Immature natural killer cell (primary cell): ENCODE results near the gene KRT6C. TPM values are rescaled to one million over a fixed set of nuclear protein-coding genes. Genes with fewer than 3 reads are reported as not detected.

ENCODE experiments used
- DNase-seq, 3 donors: peaks; one replicate each; pipeline ENCODE4 v3.0.0; 2022; ENCODE audit warnings: mixed read lengths in 1 of 3
- H3K27ac Mint-ChIP-seq, 6 donors: one replicate each; pipeline ENCODE4 v1.8.0; 2020; ENCODE audit warnings: mixed read lengths in 6 of 6, mild to moderate bottlenecking in 5 of 6, inconsistent platforms in 4 of 6, moderate library complexity in 3 of 6
- H3K27me3 Mint-ChIP-seq, 3 donors: one replicate each; pipeline ENCODE4 v1.8.0; 2020 to 2021; ENCODE audit warnings: low read depth in 3 of 3, mild to moderate bottlenecking in 3 of 3, mixed read lengths in 3 of 3, moderate library complexity in 3 of 3, inconsistent platforms in 1 of 3
- H3K36me3 Mint-ChIP-seq, 3 donors: one replicate each; pipeline ENCODE4 v1.8.0; 2020; ENCODE audit warnings: mixed read lengths in 3 of 3, inconsistent platforms in 2 of 3, mild to moderate bottlenecking in 2 of 3
- H3K4me1 Mint-ChIP-seq, 2 donors: one replicate each; pipeline ENCODE4 v1.8.0; 2020; ENCODE audit warnings: inconsistent platforms in 2 of 2, mild to moderate bottlenecking in 2 of 2, mixed read lengths in 2 of 2, moderate library complexity in 1 of 2
- H3K4me3 Mint-ChIP-seq, 5 donors: one replicate each; pipeline ENCODE4 v1.8.0; 2020; ENCODE audit warnings: mild to moderate bottlenecking in 5 of 5, mixed read lengths in 5 of 5, inconsistent platforms in 3 of 5, moderate library complexity in 3 of 5
- H3K9me3 Mint-ChIP-seq, 6 donors: one replicate each; pipeline ENCODE4 v1.8.0; 2020; ENCODE audit warnings: mild to moderate bottlenecking in 6 of 6, mixed read lengths in 6 of 6, inconsistent platforms in 4 of 6, moderate library complexity in 3 of 6
- polyA plus RNA-seq, 3 donors: library from polyadenylated mRNA; unstranded; fragments of 300-500 nt; fragmentation: Illumina TruSeq; gene quantifications; one replicate each; pipeline ENCODE4 v1.2.3, GENCODE V29; 2021

Gene KRT6C
- polyA plus RNA-seq, 3 donors from 2014 or later: not detected

GRCh38 chr12:52441320-52441911 lies 32.2 kb downstream of the KRT6C start:
- peaks cover 0 to 4% (median 0%) of the 10 kb centered on the region in 6 donors for H3K9me3 Mint-ChIP-seq
- DNase-seq: no peak
- no peak overlapping the region for H3K27ac Mint-ChIP-seq
- no peaks in the 10 kb centered on the region for H3K36me3 Mint-ChIP-seq
- peaks cover 6 to 7% of the 10 kb centered on the region in 2 donors for H3K4me1 Mint-ChIP-seq
- H3K27me3 Mint-ChIP-seq: peaks cover 5 to 14% (median 9%) of the 10 kb centered on the region in 3 donors
- H3K4me3 Mint-ChIP-seq: no peak overlapping the region

GRCh38 chr12:52440821-52441319 lies 32.7 kb downstream of the KRT6C start:
- peaks cover 0 to 4% (median 0%) of the 10 kb centered on the region in 6 donors for H3K9me3 Mint-ChIP-seq
- no peak for DNase-seq
- H3K36me3 Mint-ChIP-seq: no peaks in the 10 kb centered on the region
- H3K27me3 Mint-ChIP-seq: peaks cover 3 to 13% (median 9%) of the 10 kb centered on the region in 3 donors
- H3K4me3 Mint-ChIP-seq: no peak overlapping the region
- H3K27ac Mint-ChIP-seq: no peak overlapping the region
- peaks cover under 1 to 2% of the 10 kb centered on the region in 2 donors for H3K4me1 Mint-ChIP-seq

GRCh38 chr12:52439845-52440244 lies 33.8 kb downstream of the KRT6C start:
- DNase-seq: no peak
- Mint-ChIP-seq H3K27me3 (peaks cover 3 to 12% (median 9%) of the 10 kb centered on the region in 3 donors), H3K4me3 (no peak overlapping the region), H3K9me3 (peaks cover 0 to 4% (median 0%) of the 10 kb centered on the region in 6 donors), H3K36me3 (no peaks in the 10 kb centered on the region), H3K4me1 (no peaks in the 10 kb centered on the region), H3K27ac (no peak overlapping the region)

DNA sequence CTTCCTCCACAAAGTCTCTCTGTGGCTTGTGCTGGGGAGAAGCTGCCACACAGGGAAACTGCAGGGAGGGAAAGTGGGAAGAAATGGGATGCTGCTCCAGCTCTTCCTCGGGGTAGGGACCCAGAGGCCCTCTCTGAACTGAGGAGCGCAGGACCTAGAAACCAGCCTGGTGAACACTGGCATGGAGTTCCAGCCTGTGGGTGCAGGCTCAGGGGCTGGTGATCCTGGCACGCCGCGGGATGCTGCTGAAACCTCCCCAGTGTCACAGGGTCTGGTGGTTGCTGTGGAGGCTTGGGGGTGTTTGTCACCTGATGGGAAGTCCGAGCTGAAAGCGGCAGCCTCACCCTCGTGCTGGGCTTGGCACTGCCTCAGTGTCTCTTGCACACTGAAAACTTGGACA lies 34.2 kb downstream of the KRT6C start:
- DNase-seq: no peak
- peaks cover 0 to 4% (median 0%) of the 10 kb centered on the region in 6 donors for H3K9me3 Mint-ChIP-seq
- H3K4me1 Mint-ChIP-seq: no peaks in the 10 kb centered on the region
- no peak overlapping the region for H3K27ac Mint-ChIP-seq
- H3K27me3 Mint-ChIP-seq: peaks cover 3 to 15% (median 9%) of the 10 kb centered on the region in 3 donors
- H3K4me3 Mint-ChIP-seq: no peak overlapping the region
- H3K36me3 Mint-ChIP-seq: no peaks in the 10 kb centered on the region

DNA sequence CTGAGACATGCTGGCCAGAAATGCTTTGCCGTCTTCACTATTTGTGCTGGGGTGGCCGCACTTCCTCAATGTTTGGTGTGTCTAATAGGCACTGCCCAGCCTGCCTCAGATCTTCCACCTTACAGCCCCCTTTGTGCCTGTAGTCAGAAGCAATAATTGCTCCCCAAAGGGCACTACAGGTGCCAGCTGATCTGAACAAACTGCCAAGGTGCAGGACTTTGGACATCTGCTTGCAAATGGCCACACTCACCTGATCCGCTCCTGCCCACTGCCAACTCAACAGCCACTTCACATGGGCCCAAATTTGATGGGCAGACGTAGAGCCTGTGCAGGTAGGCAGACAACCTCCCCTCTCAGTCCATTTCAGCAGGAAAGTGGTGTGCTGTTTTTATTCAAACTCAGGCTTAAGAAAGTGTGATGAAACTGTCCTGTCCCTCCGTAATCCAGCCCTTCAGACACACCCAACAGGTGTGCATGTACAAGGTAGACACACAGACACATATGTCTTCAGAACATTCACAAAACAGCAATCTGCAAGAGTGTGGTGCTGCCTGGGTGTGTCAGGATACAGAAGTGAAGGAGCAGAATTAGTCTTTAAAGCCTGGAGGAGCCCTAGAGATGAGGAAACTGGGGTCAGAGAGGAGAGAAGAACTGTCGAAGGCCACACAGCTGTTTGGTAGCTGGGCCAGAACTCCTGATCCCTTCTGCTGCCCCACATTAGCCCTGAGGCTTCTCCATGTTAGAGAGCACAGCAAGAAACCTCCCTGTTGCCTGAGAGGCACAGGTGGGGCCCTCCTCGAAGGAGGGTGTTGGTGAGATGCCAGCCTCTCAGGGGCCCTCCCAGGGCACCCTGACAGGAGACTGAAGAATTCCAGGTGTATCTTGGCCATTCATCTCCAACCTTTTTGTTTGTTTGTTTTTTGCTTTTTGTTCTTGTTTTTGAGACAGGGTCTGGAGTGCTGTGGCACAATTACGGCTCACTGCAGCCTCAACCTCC lies 35.0 kb downstream of the KRT6C start:
- Mint-ChIP-seq H3K27me3 (peaks cover 3 to 17% (median 9%) of the 10 kb centered on the region in 3 donors), H3K9me3 (peaks cover 0 to 4% (median 0%) of the 10 kb centered on the region in 6 donors), H3K4me1 (no peaks in the 10 kb centered on the region)

DNA sequence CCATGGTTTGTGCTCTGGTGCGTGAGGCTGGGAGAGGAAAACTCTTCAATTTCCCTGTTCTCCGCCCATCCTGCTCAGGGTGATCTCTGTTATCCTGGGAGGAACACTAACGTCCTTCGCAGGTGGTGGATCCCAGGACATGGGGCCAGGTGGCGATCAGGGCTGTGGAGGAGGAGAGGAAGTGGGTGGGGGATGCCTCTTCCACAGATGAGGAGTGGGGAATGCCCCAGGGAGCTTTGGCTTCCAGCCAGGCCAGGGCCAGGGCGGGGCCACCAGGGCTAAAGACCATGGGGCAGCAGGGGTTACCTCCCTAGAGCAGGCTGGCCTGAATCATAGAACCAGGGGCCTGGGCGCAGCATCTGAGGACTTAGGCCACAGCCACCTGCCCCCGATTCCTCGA lies 36.1 kb downstream of the KRT6C start:
- Mint-ChIP-seq H3K9me3 (no peaks in the 10 kb centered on the region), H3K36me3 (no peaks in the 10 kb centered on the region)

More for the DNA sequence above, 35.0 kb downstream of the KRT6C start:
- no peak overlapping the region for H3K4me3 Mint-ChIP-seq
- no peak overlapping the region for H3K27ac Mint-ChIP-seq
- H3K36me3 Mint-ChIP-seq: no peaks in the 10 kb centered on the region
- DNase-seq: no peak

GRCh38 chr12:52436828-52437474 lies 36.7 kb downstream of the KRT6C start:
- no peaks in the 10 kb centered on the region for H3K36me3 Mint-ChIP-seq
- peaks cover 1 to 18% (median 8%) of the 10 kb centered on the region in 3 donors for H3K27me3 Mint-ChIP-seq
- no peak for DNase-seq
- no peak overlapping the region for H3K4me3 Mint-ChIP-seq
- H3K27ac Mint-ChIP-seq: peak overlapping the region in 1 of 6 donors; percentile 9
- no peaks in the 10 kb centered on the region for H3K4me1 Mint-ChIP-seq
- no peaks in the 10 kb centered on the region for H3K9me3 Mint-ChIP-seq

More for the DNA sequence above, 36.1 kb downstream of the KRT6C start:
- no peaks in the 10 kb centered on the region for H3K4me1 Mint-ChIP-seq
- H3K27ac Mint-ChIP-seq: no peak overlapping the region
- no peak for DNase-seq
- no peak overlapping the region for H3K4me3 Mint-ChIP-seq
- peaks cover 3 to 22% (median 11%) of the 10 kb centered on the region in 3 donors for H3K27me3 Mint-ChIP-seq

- H3K9me3 Mint-ChIP-seq: no peaks in the 10 kb centered on the region
- no peak overlapping the region for H3K27ac Mint-ChIP-seq
- H3K27me3 Mint-ChIP-seq: peaks cover 0 to 16% (median 7%) of the 10 kb centered on the region in 3 donors
- no peak for DNase-seq
- no peak overlapping the region for H3K4me3 Mint-ChIP-seq
- no peaks in the 10 kb centered on the region for H3K4me1 Mint-ChIP-seq
- H3K36me3 Mint-ChIP-seq: no peaks in the 10 kb centered on the region
Observed at GRCh38 chr12:52436000-52436827, 37.4 kb downstream of the KRT6C start.

GRCh38 chr12:52435659-52435999 lies 38.0 kb downstream of the KRT6C start:
- Mint-ChIP-seq H3K27ac (no peak overlapping the region), H3K4me3 (no peak overlapping the region), H3K4me1 (no peaks in the 10 kb centered on the region), H3K9me3 (no peaks in the 10 kb centered on the region), H3K27me3 (peaks cover 0 to 12% (median 2%) of the 10 kb centered on the region in 3 donors), H3K36me3 (no peaks in the 10 kb centered on the region)
- no peak for DNase-seq

DNA sequence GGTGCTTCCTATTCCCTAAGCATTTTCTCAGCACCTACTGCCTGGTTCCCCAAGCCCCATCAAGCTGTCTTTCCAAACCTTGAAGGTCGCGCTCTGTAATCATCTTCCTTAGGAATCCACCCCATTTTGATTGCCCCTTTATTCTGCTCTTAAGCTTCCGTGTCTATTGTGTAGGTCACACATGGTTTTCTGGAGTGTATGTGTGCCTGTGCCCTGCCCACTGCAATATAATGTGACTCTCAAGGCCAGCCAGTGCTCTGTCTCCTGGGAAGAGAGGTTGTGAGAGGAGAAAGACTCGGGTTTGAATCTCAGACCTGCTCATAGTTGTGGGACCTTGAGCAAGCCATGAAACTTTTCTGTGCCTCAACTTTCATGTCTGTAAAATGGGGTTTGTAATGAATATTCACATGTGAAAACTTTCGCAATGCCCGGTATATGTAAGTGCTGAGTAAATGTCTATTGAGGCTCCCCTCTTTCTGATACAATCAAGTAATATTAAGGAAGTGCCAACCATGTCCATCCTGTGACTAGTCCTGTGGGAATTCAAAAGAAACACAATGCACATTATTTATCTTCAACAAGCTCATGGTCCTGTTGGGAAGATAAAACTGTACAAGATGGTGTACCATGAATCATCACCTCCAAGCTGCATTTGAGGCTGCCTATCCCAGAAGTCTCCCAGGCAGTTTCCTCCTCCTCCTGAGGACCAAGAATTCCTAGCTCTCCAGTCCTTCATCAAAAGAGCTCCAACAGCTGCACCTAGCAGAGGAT lies 38.7 kb downstream of the KRT6C start:
- Mint-ChIP-seq H3K27ac (no peak overlapping the region), H3K9me3 (no peaks in the 10 kb centered on the region), H3K36me3 (no peaks in the 10 kb centered on the region), H3K4me3 (no peak overlapping the region), H3K27me3 (peaks cover 2 to 12% (median 4%) of the 10 kb centered on the region in 3 donors), H3K4me1 (no peaks in the 10 kb centered on the region)
- DNase-seq: no peak

GRCh38 chr12:52434081-52434733 lies 39.4 kb downstream of the KRT6C start, which contains the start of gene KRT75:
KRT75 (minus strand) TSS chr12:52434371; CDS start chr12:52434304, 67 bp downstream.
- no peak within 1 kb of the TSS for H3K27ac Mint-ChIP-seq
- no peak for DNase-seq
- no peaks in the 10 kb centered on the region for H3K36me3 Mint-ChIP-seq
- no peaks in the 10 kb centered on the region for H3K9me3 Mint-ChIP-seq
- H3K4me1 Mint-ChIP-seq: no peaks in the 10 kb centered on the region
- H3K4me3 Mint-ChIP-seq: no peak within 1 kb of the TSS
- H3K27me3 Mint-ChIP-seq: peaks cover 2 to 12% (median 4%) of the 10 kb centered on the region in 3 donors

GRCh38 chr12:52433501-52434080 lies 40.0 kb downstream of the KRT6C start:
- H3K9me3 Mint-ChIP-seq: no peaks in the 10 kb centered on the region
- no peaks in the 10 kb centered on the region for H3K36me3 Mint-ChIP-seq
- H3K27me3 Mint-ChIP-seq: peaks cover 2 to 12% (median 4%) of the 10 kb centered on the region in 3 donors
- H3K4me3 Mint-ChIP-seq: no peak overlapping the region
- no peak for DNase-seq
- no peak overlapping the region for H3K27ac Mint-ChIP-seq
- no peaks in the 10 kb centered on the region for H3K4me1 Mint-ChIP-seq
